Heart right ventricle (tissue), 16 donors: ENCODE data around the gene NAP1L5. TPM values are rescaled to one million over a fixed set of nuclear protein-coding genes. Genes with fewer than 3 reads are reported as not detected.
A peak's percentile ranks its signal among the peaks of the same experiment; 100 is the strongest.

Experiments used
- ATAC-seq, 8 donors: fragments of 200-7000 bp; cut with Tn5 transposase; one replicate each; pipeline ENCODE4 v1.9.1; 2020; ENCODE audit warnings: mild to moderate bottlenecking in 8 of 8, moderate library complexity in 8 of 8, moderate number of reproducible peaks in 1 of 8
- DNase-seq, 2 donors: peaks; one replicate each; pipeline ENCODE4 v3.0.0-alpha.2; 2020
- H3K27ac ChIP-seq, 10 donors: fragments of 200-600 bp; sonication (generic) in 2 of 10; one replicate each; pipeline versions ENCODE4 v1.5.0 to v1.8.0; 2020 to 2022; ENCODE audit warnings: mild to moderate bottlenecking in 3 of 10
- H3K27me3 ChIP-seq, 7 donors: fragments of 200-600 bp; one replicate each; pipeline ENCODE4 v1.8.0; 2021 to 2022; ENCODE audit warnings: mild to moderate bottlenecking in 2 of 7
- H3K36me3 ChIP-seq, 9 donors: fragments of 200-600 bp; sonication (generic) in 1 of 9; one replicate each; pipeline versions ENCODE4 v1.5.0 to v1.8.0; 2020 to 2022; ENCODE audit warnings: mild to moderate bottlenecking in 2 of 9
- H3K4me1 ChIP-seq, 9 donors: fragments of 200-600 bp; sonication (generic) in 1 of 9; one replicate each; pipeline versions ENCODE4 v1.5.0 to v1.8.0; 2020 to 2022; ENCODE audit warnings: mild to moderate bottlenecking in 4 of 9
- H3K4me3 ChIP-seq, 10 donors: fragments of 200-600 bp; sonication (generic) in 2 of 10; one replicate each; pipeline versions ENCODE4 v1.5.0 to v1.8.0; 2020 to 2022; ENCODE audit warnings: mild to moderate bottlenecking in 7 of 10, moderate library complexity in 2 of 10
- H3K9me3 ChIP-seq, 11 donors: fragments of 200-600 bp in 10 of 11; sonication (generic) in 2 of 11; one replicate each; pipeline versions ENCODE4 v1.5.0 to v1.8.0; 2013 to 2022; ENCODE audit warnings: mild to moderate bottlenecking in 2 of 11, control low read depth in 1 of 11, moderate library complexity in 1 of 11
- WGBS, 2 donors: extraction: QIAGEN DNeasy Blood & Tissue Kit; methylation state at CpG; one replicate each; pipeline ENCODE4 v1.1.7; 2013; ENCODE audit warnings: inconsistent platforms in 1 of 2; 5-methylcytosine and 5-hydroxymethylcytosine counted together
- intact Hi-C, 10 donors: fragments of 100-400 bp; cut with DNase I; formaldehyde crosslinking; loops; one replicate each; pipeline versions ENCODE4 v1.11.1 to v1.14.2; 2022
- long read RNA-seq, 3 donors: library from polyadenylated mRNA; unstranded; transcript quantifications; one replicate each; pipeline ENCODE4 v2.0.0, GENCODE V29; 2020 to 2021
- polyA plus RNA-seq, 2 donors: library from polyadenylated mRNA; stranded (reverse); fragments of 200-250 nt; gene quantifications; one replicate each; pipeline ENCODE4 v1.2.3, GENCODE V29; 2013
- total RNA-seq, 10 donors: library from RNA; stranded (reverse); fragmentation: NEBNext Ultra II Directional in 3 of 10; extraction: Animal tissue kit (Norgen Biotek cat#: 25700) in 3 of 10; gene quantifications; one replicate each; pipeline versions ENCODE4 v1.2.1 to v1.2.4, GENCODE V29; 2021 to 2023
- TF ChIP-seq, protein P1 (sequence below), 9 donors: fragments of 200-600 bp; sonication (generic) in 2 of 9; IDR thresholded peaks; one replicate each; pipeline versions ENCODE4 v1.5.0 to v1.8.0; 2021 to 2022; ENCODE audit warnings: antibody characterized with exemption in 9 of 9, mild to moderate bottlenecking in 5 of 9, moderate library complexity in 1 of 9
- donor health status: Arrhythmogenic right ventricular cardiomyopathy.
- donor health status: ischemic (EF 13 %, LVEDD 7.1; RV severe dilation, severe dysfunction).
- donor health status: healthy with polysubstance abuse.
- donor health status: DM: no; HTN: yes; CAD: no.
- donor health status: DM: no; HTN: no; CAD: no.
- donor health status: ischemic (EF 25% LVEDD 6.9; RV normal size, moderate dysfunction).
- donor health status: ischemic (EF 25% LVEDD 5.7; RV mildly dilated, moderate dysfunction).
- donor health status: healthy.
- donor health status: DM: yes; HTN: yes; CAD: no.
- donor health status: Ischemic cardiomyopathy.
- donor health status: ischemic (EF 35%, LVEDD 5.7; RV mildly dilated, moderate dysfunction).
- donor health status: nonischemic (EF 11% LVEDD 7.7; RV severe dilation, severe dysfunction).
- donor health status: DM: yes; HTN: yes; CAD: no.
- donor health status: PGD.
- donor health status: ischemic (EF 29% LVEDD 5.4; RV normal size, mild dysfunction).
- donor health status: nonischemic (EF 23%, LVEDD 6.1; RV moderate dilation, normal function).

Gene NAP1L5, protein sequence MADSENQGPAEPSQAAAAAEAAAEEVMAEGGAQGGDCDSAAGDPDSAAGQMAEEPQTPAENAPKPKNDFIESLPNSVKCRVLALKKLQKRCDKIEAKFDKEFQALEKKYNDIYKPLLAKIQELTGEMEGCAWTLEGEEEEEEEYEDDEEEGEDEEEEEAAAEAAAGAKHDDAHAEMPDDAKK
- total RNA-seq (1 to 10 TPM; 2.6 to 7.9 (median 6.1) TPM), polyA plus RNA-seq (1 to 10 TPM; 4.1 to 7.6 TPM)
- long read RNA-seq, donor 1, partial matches to known transcripts: 0 of 2 reads
- long read RNA-seq, donor 1, other reads (novel, unspliced or antisense): 0 of 2 reads
- long read RNA-seq, donor 2, transcript NAP1L5-201 (1 exons, 1,915 nt): major isoform, 5 of 5 reads
- long read RNA-seq, donor 2, partial matches to known transcripts: 0 of 5 reads
- long read RNA-seq, donor 2, other reads (novel, unspliced or antisense): 0 of 5 reads
- long read RNA-seq, donor 3, transcript NAP1L5-201 (1 exons, 1,915 nt): major isoform, 12 of 12 reads
- long read RNA-seq, donor 3, partial matches to known transcripts: 0 of 12 reads
- long read RNA-seq, donor 3, other reads (novel, unspliced or antisense): 0 of 12 reads

DNA sequence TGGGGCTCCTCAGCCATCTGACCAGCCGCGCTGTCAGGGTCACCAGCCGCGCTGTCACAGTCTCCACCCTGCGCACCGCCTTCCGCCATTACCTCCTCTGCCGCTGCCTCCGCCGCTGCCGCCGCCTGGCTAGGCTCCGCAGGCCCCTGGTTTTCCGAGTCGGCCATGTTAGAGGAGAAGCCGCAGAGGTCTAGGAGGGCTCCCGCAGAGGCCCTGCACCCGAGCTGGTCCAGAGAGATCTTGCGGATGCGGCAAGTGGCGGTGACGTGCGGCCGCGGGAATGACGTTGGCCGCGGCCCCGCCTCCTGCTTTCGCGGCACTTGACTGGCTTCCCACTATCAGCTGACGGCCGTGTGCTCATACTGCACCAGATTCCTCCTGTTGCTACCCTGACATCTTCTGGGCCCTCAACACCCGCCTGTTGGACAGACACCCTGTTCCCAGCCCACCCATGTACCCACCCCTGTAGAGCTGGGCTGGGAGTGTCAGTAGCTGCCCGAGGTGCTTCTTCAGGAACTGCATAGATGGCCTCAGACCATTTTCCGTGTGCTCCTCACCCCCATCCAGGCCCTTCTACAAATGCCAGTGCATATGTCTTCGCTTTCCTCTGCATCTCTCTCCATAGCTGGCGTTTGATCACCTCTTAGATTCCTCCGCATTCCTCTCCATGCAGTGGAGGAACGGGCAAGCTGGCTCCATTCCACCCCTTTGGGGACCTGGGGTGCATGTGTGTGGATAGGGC is at the start of gene NAP1L5:
Gene NAP1L5 (minus strand): TSS at position 242 of the 742 bp plus-strand sequence. CDS start 75 bp downstream, at position 167.
- ATAC-seq (peak; percentile 87 to 94 (median 92)), DNase-seq (peak; percentile 67 to 70)
- H3K4me1 ChIP-seq: peaks cover 0 to 22% (median 6%) of the 10 kb centered on the region in 9 donors
- TF ChIP-seq, protein P1, sequence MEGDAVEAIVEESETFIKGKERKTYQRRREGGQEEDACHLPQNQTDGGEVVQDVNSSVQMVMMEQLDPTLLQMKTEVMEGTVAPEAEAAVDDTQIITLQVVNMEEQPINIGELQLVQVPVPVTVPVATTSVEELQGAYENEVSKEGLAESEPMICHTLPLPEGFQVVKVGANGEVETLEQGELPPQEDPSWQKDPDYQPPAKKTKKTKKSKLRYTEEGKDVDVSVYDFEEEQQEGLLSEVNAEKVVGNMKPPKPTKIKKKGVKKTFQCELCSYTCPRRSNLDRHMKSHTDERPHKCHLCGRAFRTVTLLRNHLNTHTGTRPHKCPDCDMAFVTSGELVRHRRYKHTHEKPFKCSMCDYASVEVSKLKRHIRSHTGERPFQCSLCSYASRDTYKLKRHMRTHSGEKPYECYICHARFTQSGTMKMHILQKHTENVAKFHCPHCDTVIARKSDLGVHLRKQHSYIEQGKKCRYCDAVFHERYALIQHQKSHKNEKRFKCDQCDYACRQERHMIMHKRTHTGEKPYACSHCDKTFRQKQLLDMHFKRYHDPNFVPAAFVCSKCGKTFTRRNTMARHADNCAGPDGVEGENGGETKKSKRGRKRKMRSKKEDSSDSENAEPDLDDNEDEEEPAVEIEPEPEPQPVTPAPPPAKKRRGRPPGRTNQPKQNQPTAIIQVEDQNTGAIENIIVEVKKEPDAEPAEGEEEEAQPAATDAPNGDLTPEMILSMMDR (IDR thresholded peaks at IDR 0.05): no peak
- no peaks in the 10 kb centered on the region for H3K27me3 ChIP-seq
- H3K4me3 ChIP-seq: peak within 1 kb of the TSS; percentile 29 to 73 (median 66)
- H3K36me3 ChIP-seq: peaks cover 0 to 36% (median 5%) of the 10 kb centered on the region in 9 donors
- intact Hi-C loops: loop anchor here in 1 of 10 donors (5.0 kb wide), 1 partner anchor 325 kb away; no protein-coding TSS in a partner anchor
- H3K27ac ChIP-seq: peak within 1 kb of the TSS; percentile 47 to 84 (median 76)
- 47 to 53% methylated on average over 40 of the region's 40 CpGs for WGBS, 2 donors
- no peaks in the 10 kb centered on the region for H3K9me3 ChIP-seq

DNA sequence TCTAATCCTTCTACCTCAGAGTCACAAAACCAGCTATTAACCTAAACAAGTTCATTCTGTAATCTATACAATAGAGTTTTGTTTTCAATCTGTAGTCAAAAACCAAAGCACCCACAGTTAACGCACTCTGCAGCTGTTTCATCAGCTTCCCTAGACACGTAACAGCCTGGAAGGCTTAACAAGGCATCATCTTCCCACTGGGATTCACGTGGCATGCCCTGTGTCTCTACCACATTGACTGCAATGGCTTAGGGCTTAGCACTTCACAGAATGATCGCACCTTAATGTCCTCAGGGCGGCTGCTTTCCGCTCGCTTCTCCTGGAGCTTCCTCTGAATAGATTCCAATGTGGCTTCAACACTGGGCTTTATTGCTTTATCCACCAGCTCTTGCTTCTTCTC is 49.7 kb upstream of the NAP1L5 start:
- no peaks in the 10 kb centered on the region for H3K9me3 ChIP-seq
- TF ChIP-seq, protein P1 (IDR thresholded peaks at IDR 0.05): no peak
- no peaks in the 10 kb centered on the region for H3K27me3 ChIP-seq
- peaks cover 0 to 24% (median 12%) of the 10 kb centered on the region in 9 donors for H3K4me1 ChIP-seq
- intact Hi-C loops: no loop called here
- peaks cover 0 to 99% (median 46%) of the 10 kb centered on the region in 9 donors for H3K36me3 ChIP-seq
- H3K4me3 ChIP-seq: no peak overlapping the region
- 95 to 98% methylated on average over 7 of the region's 7 CpGs for WGBS, 2 donors
- ATAC-seq (no peak), DNase-seq (no peak)
- H3K27ac ChIP-seq: no peak overlapping the region

DNA sequence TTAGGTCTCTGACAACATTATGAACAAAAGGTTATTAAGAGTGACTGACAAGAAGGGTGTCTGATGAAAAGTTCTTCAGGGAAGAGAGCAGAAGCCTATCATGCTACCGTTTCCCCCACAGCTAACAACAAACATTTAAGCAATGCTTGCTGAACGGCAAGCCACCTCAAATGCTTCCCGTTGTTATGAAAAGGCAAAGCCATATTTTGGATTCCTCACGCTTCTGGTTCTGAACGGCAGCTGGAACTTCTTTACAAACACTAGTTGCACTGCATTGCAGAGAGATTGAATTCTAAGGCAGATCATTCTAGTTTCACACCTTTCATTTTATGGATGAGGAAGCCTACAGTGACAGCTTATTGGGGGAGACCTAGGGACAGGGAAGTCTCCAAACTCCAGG is 48.6 kb upstream of the NAP1L5 start:
- Histone ChIP-seq H3K9me3 (no peaks in the 10 kb centered on the region), H3K27ac (peak overlapping the region in 5 of 10 donors; percentile 24 to 50 (median 39)), H3K27me3 (no peaks in the 10 kb centered on the region), H3K4me3 (no peak overlapping the region), H3K36me3 (peaks cover 0 to 100% (median 46%) of the 10 kb centered on the region in 9 donors), H3K4me1 (peaks cover 0 to 24% (median 12%) of the 10 kb centered on the region in 9 donors)
- intact Hi-C loops: no loop called here
- TF ChIP-seq, protein P1 (IDR thresholded peaks at IDR 0.05): no peak
- DNase-seq: no peak
- peak in 2 of 8 donors; percentile 30 to 35 for ATAC-seq
- WGBS, 2 donors: 44 to 60% methylated on average over 5 of the region's 5 CpGs
